ENCODE measurements around the gene MAP3K14.
A peak's percentile ranks its signal among the peaks of the same experiment; 100 is the strongest.
"Not testable (repeated sequence)": the region's sequence is repeated elsewhere in the genome, so short reads cannot be mapped to it uniquely, and the experiment has no call there.

The MAP3K14 gene

GRCh38 chr17:45253879-45254278 lies 62.9 kb downstream of the MAP3K14 start:
- no peak for DNase-seq

GRCh38 chr17:45253237-45253636 lies 63.6 kb downstream of the MAP3K14 start:
- DNase-seq: not testable (repeated sequence)

- no peak for DNase-seq
Observed at GRCh38 chr17:45251931-45252330, 64.9 kb downstream of the MAP3K14 start.

GRCh38 chr17:45248132-45248957 lies 68.5 kb downstream of the MAP3K14 start:
- DNase-seq: peak; percentile 26

GRCh38 chr17:45247429-45248131 lies 69.2 kb downstream of the MAP3K14 start:
- DNase-seq: peak; percentile 88

GRCh38 chr17:45246861-45247428 lies 69.9 kb downstream of the MAP3K14 start:
- DNase-seq: peak; percentile 37

GRCh38 chr17:45246338-45246737 lies 70.5 kb downstream of the MAP3K14 start:
- no peak for DNase-seq

GRCh38 chr17:45244725-45245656 lies 71.8 kb downstream of the MAP3K14 start:
- DNase-seq: no peak

GRCh38 chr17:45243750-45244149 lies 73.1 kb downstream of the MAP3K14 start:
- DNase-seq: no peak

- no peak for DNase-seq
Observed at GRCh38 chr17:45242029-45242414, 74.8 kb downstream of the MAP3K14 start.

- no peak for DNase-seq
Observed at GRCh38 chr17:45241328-45242028, 75.3 kb downstream of the MAP3K14 start.

GRCh38 chr17:45240905-45241327 lies 75.9 kb downstream of the MAP3K14 start:
- no peak for DNase-seq

- DNase-seq: no peak
Observed at GRCh38 chr17:45238155-45238774, 78.6 kb downstream of the MAP3K14 start.

GRCh38 chr17:45237686-45238085 lies 79.1 kb downstream of the MAP3K14 start:
- DNase-seq: no peak

- no peak for DNase-seq
Observed at GRCh38 chr17:45236282-45236606, 80.6 kb downstream of the MAP3K14 start.

GRCh38 chr17:45235416-45236281 lies 81.2 kb downstream of the MAP3K14 start:
- DNase-seq: peak; percentile 37

GRCh38 chr17:45234641-45235415 lies 82.0 kb downstream of the MAP3K14 start:
- peak; percentile 13 for DNase-seq

GRCh38 chr17:45233423-45233924 lies 83.3 kb downstream of the MAP3K14 start:
- no peak for DNase-seq
